Activated CD4-positive, alpha-beta memory T cell treated with anti-CD3 and anti-CD28 coated beads, Interleukin-2, amount 10 ng/mL, durations not matched to agents 7 days and 5 days (primary cell): ENCODE data around the gene TRPV2. TPM values are rescaled to one million over a fixed set of nuclear protein-coding genes. Genes with fewer than 3 reads are reported as not detected.

Experiments used
- CTCF ChIA-PET: fragments of 350-600 bp; sonication (Branson Sonifier 250); formaldehyde crosslinking; loops from one replicate; lab custom pipeline; 2021; ENCODE audit warnings: antibody characterized with exemption, inconsistent platforms; lab: Charles Lee
- POLR2A ChIA-PET: fragments of 350-600 bp; sonication (Branson Sonifier 250); formaldehyde crosslinking; loops from one replicate; lab custom pipeline; 2021; ENCODE audit warnings: antibody characterized with exemption; lab: Charles Lee
- DNase-seq: peaks from one replicate; pipeline ENCODE4 v3.0.0-alpha.2; 2020
- H3K27ac Mint-ChIP-seq: one replicate; pipeline ENCODE4 v1.8.0; 2021; ENCODE audit warnings: mild to moderate bottlenecking, mixed read lengths
- H3K27me3 Mint-ChIP-seq: one replicate; pipeline ENCODE4 v1.8.0; 2021; ENCODE audit warnings: mixed read lengths
- H3K36me3 Mint-ChIP-seq: one replicate; pipeline ENCODE4 v1.8.0; 2021; ENCODE audit warnings: low read depth, mixed read lengths
- H3K4me1 Mint-ChIP-seq: one replicate; pipeline ENCODE4 v1.8.0; 2021; ENCODE audit warnings: mixed read lengths
- H3K4me3 Mint-ChIP-seq: one replicate; pipeline ENCODE4 v1.8.0; 2021; ENCODE audit warnings: mild to moderate bottlenecking, mixed read lengths
- H3K9me3 Mint-ChIP-seq: one replicate; pipeline ENCODE4 v1.8.0; 2021; ENCODE audit warnings: mixed read lengths
- total RNA-seq, 2 experiments: library from RNA; stranded (reverse); gene quantifications; one replicate each; pipeline ENCODE4 v1.2.3, GENCODE V29; 2021

Gene TRPV2
- total RNA-seq, 2 experiments from 2014 or later = 131 to 142 TPM

DNA sequence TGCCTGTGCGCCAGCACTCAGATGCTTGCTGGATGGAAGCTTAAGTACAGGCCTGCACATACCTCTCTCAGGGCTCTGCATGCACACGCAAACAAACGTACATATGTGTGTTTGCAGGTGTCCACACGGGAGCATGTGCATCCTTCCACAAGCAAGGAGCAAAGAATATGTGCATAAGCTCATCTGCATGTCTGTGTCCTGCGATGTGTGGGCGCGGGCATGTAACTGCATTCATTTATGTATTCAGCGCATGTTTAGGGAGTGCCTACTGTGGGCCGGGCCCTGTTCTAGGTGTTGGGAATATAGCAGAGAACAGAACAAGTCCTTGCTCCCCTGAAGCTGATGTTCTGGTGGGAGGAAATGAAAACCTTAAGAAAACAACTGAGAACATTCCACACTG is 13.7 kb downstream of the TRPV2 start:
- Mint-ChIP-seq H3K27ac (no peak overlapping the region), H3K36me3 (peaks cover 57% of the 10 kb centered on the region), H3K4me3 (no peak overlapping the region), H3K4me1 (no peaks in the 10 kb centered on the region), H3K9me3 (no peaks in the 10 kb centered on the region), H3K27me3 (no peaks in the 10 kb centered on the region)
- CTCF ChIA-PET = interaction anchor here (0.7 to 3.5 kb wide), 2 partner anchors 9 to 48 kb away, joined by 3 to 20 read pairs; partner anchors contain the start of gene UBB
- POLR2A ChIA-PET = interaction anchor here (5.2 to 6.9 kb wide), 2 partner anchors 9 to 13 kb away, joined by 27 to 53 read pairs; partner anchors contain the start of gene TRPV2
- DNase-seq = no peak

DNA sequence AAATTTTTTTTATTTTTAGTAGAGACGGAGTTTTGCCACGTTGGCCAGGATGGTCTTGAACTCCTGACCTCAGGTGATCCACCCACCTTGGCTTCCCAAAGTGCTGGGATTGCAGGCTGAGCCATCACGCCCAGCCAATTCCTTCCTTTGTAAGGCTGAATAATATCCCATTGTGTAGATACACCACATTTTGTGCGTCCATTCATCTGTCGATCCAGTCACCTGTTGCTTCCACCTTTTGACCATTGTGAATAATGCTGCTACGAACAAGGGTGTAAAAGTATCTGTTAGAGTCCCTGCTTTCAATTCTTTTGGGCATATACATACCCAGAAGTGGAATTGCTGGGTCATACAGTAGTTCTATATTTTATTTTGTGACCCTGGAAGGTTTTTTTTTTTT is 15.3 kb downstream of the TRPV2 start:
- no peaks in the 10 kb centered on the region for H3K27me3 Mint-ChIP-seq
- peaks cover 58% of the 10 kb centered on the region for H3K36me3 Mint-ChIP-seq
- no peaks in the 10 kb centered on the region for H3K9me3 Mint-ChIP-seq
- DNase-seq = no peak
- H3K4me3 Mint-ChIP-seq = no peak overlapping the region
- CTCF ChIA-PET = interaction anchor here (1.0 to 3.5 kb wide), 2 partner anchors 7 to 91 kb away, joined by 4 to 20 read pairs; no protein-coding TSS in a partner anchor
- POLR2A ChIA-PET = interaction anchor here (5.2 to 6.9 kb wide), 2 partner anchors 8 to 14 kb away, joined by 27 to 53 read pairs; partner anchors contain the start of gene TRPV2
- H3K27ac Mint-ChIP-seq = no peak overlapping the region
- peaks cover 2% of the 10 kb centered on the region for H3K4me1 Mint-ChIP-seq

DNA sequence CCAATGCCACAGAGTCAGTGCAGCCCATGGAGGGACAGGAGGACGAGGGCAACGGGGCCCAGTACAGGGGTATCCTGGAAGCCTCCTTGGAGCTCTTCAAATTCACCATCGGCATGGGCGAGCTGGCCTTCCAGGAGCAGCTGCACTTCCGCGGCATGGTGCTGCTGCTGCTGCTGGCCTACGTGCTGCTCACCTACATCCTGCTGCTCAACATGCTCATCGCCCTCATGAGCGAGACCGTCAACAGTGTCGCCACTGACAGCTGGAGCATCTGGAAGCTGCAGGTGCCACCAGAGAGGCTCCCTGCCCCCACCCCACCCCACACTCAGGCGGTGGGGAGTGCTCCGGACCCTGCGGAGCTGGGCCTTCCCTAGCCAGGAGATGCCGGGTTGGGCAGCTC is 16.6 kb downstream of the TRPV2 start:
- POLR2A ChIA-PET = interaction anchor here (5.2 kb wide), 1 partner anchor 16 kb away, joined by 27 read pairs; the partner anchor contains the start of gene TRPV2
- CTCF ChIA-PET = interaction anchor here (0.6 to 1.2 kb wide), 3 partner anchors 51 to 89 kb away, joined by 3 to 7 read pairs (median 3); partner anchors contain the start of gene UBB
- Mint-ChIP-seq H3K9me3 (no peaks in the 10 kb centered on the region), H3K36me3 (peaks cover 52% of the 10 kb centered on the region), H3K4me1 (peaks cover 5% of the 10 kb centered on the region), H3K27ac (no peak overlapping the region), H3K4me3 (no peak overlapping the region), H3K27me3 (no peaks in the 10 kb centered on the region)
- DNase-seq = no peak

DNA sequence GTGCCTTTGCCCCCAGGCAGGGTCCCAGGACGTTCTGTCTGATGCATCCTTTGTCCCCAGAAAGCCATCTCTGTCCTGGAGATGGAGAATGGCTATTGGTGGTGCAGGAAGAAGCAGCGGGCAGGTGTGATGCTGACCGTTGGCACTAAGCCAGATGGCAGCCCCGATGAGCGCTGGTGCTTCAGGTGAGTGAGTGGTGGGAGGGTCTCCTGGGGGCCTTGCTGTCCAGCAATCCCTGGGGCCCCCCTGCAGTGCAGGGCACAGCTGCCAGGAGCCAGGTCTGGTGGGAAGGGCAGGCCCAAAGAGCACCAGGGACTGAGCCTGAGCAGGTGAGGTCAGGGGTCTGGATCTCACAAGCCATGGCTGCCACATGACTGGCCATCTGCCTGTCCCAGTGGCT is 18.1 kb downstream of the TRPV2 start:
- POLR2A ChIA-PET = no interaction called here
- peaks cover 15% of the 10 kb centered on the region for H3K4me1 Mint-ChIP-seq

DNA sequence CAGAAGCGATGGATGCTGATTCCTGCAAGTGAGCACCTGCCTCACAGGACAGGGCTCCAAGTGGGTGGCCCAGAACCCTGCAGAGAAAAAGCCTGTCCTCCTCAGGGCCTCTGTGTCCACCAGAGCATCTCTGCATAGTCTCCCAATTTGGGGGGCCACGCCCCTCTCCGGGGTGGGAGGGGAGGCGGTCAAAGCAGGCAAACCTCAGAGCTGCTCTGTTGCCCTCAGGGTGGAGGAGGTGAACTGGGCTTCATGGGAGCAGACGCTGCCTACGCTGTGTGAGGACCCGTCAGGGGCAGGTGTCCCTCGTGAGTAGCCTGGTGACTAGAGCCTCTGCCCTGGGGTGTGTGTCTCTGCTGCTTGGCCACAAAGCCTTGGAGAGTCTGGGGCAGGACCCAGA is 19.3 kb downstream of the TRPV2 start:
- DNase-seq = no peak
- Mint-ChIP-seq H3K36me3 (peaks cover 56% of the 10 kb centered on the region), H3K9me3 (no peaks in the 10 kb centered on the region), H3K4me1 (peaks cover 15% of the 10 kb centered on the region), H3K27ac (no peak overlapping the region), H3K4me3 (no peak overlapping the region), H3K27me3 (no peaks in the 10 kb centered on the region)
- CTCF ChIA-PET = no interaction called here
- POLR2A ChIA-PET = interaction anchor here (2.9 kb wide), 1 partner anchor 19 kb away, joined by 13 read pairs; the partner anchor contains the start of gene TRPV2

More for the DNA sequence above, 18.1 kb downstream of the TRPV2 start:
- Mint-ChIP-seq H3K4me3 (no peak overlapping the region), H3K27me3 (no peaks in the 10 kb centered on the region), H3K27ac (no peak overlapping the region), H3K9me3 (no peaks in the 10 kb centered on the region), H3K36me3 (peaks cover 58% of the 10 kb centered on the region)
- DNase-seq = no peak
- CTCF ChIA-PET = interaction anchor here (0.6 to 1.2 kb wide), 2 partner anchors 87 to 88 kb away, joined by 3 to 6 read pairs; no protein-coding TSS in a partner anchor

- Mint-ChIP-seq H3K36me3 (peaks cover 61% of the 10 kb centered on the region), H3K9me3 (no peaks in the 10 kb centered on the region), H3K4me1 (peaks cover 27% of the 10 kb centered on the region), H3K27me3 (no peaks in the 10 kb centered on the region), H3K4me3 (no peak overlapping the region), H3K27ac (no peak overlapping the region)
- DNase-seq = no peak
- ChIA-PET POLR2A (interaction anchor here (1.1 to 6.0 kb wide), 4 partner anchors 9 to 55 kb away, joined by 3 to 55 read pairs (median 33); partner anchors contain the start of genes TRPV2 and UBB), CTCF (no interaction called here)
These were observed 20.8 kb downstream of the TRPV2 start for GRCh38 chr17:16435925-16436886.

- POLR2A ChIA-PET = interaction anchor here (2.9 to 6.0 kb wide), 3 partner anchors 9 to 56 kb away, joined by 13 to 55 read pairs (median 53); partner anchors contain the start of genes TRPV2 and UBB
- DNase-seq = no peak
- H3K9me3 Mint-ChIP-seq = no peaks in the 10 kb centered on the region
- H3K27ac Mint-ChIP-seq = peak overlapping the region; percentile 35
- peaks cover 35% of the 10 kb centered on the region for H3K4me1 Mint-ChIP-seq
- CTCF ChIA-PET = interaction anchor here (2.2 kb wide), 1 partner anchor 8 kb away, joined by 20 read pairs; no protein-coding TSS in a partner anchor
- no peak overlapping the region for H3K4me3 Mint-ChIP-seq
- peaks cover 62% of the 10 kb centered on the region for H3K36me3 Mint-ChIP-seq
- H3K27me3 Mint-ChIP-seq = no peaks in the 10 kb centered on the region
These were observed 21.7 kb downstream of the TRPV2 start for GRCh38 chr17:16437083-16437482.

DNA sequence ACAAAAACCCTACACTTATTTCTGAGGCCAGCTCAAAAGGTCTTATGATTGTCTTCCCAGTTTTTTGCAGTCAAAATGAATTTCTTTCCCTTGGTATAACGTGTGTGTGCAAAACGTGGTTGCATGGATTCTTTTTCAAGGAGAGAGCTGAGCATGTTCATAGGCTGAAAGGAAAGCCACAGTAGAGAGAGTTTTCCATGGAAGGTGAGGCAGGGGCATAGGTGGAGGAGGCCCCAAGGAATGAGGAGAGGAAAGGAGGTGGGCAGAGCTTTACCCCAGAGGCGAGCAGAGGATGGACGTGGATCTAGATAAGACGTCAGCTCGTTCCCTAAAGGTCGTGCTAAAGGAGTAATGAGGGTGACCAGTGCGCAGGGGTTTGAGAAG is 22.8 kb downstream of the TRPV2 start:
- DNase-seq = no peak
- CTCF ChIA-PET = interaction anchor here (0.7 to 2.9 kb wide), 13 partner anchors 9 to 98 kb away, joined by 3 to 30 read pairs (median 4); partner anchors contain the start of genes CENPV, TRPV2 and UBB
- Mint-ChIP-seq H3K9me3 (no peaks in the 10 kb centered on the region), H3K27ac (peak overlapping the region; percentile 97), H3K27me3 (no peaks in the 10 kb centered on the region), H3K4me3 (peak overlapping the region; percentile 98), H3K4me1 (peaks cover 46% of the 10 kb centered on the region), H3K36me3 (peaks cover 65% of the 10 kb centered on the region)
- POLR2A ChIA-PET = interaction anchor here (0.6 to 7.0 kb wide), 16 partner anchors 9 to 224 kb away, joined by 3 to 137 read pairs (median 4); partner anchors contain the start of genes NCOR1, TRPV2 and UBB

- Mint-ChIP-seq H3K4me1 (peaks cover 47% of the 10 kb centered on the region), H3K4me3 (peak overlapping the region; percentile 98), H3K27me3 (no peaks in the 10 kb centered on the region), H3K36me3 (peaks cover 64% of the 10 kb centered on the region), H3K27ac (peak overlapping the region; percentile 97), H3K9me3 (no peaks in the 10 kb centered on the region)
- ChIA-PET CTCF (interaction anchor here (0.7 to 2.9 kb wide), 13 partner anchors 10 to 97 kb away, joined by 3 to 30 read pairs (median 4); partner anchors contain the start of genes CENPV, TRPV2 and UBB), POLR2A (interaction anchor here (0.6 to 7.0 kb wide), 18 partner anchors 9 to 224 kb away, joined by 3 to 137 read pairs (median 4); partner anchors contain the start of genes CENPV, NCOR1, PIGL and TRPV2)
- DNase-seq = peak; percentile 95
These were observed 23.4 kb downstream of the TRPV2 start for GRCh38 chr17:16438557-16439302.

GRCh38 chr17:16439303-16439791 is 24.0 kb downstream of the TRPV2 start:
- H3K9me3 Mint-ChIP-seq = no peaks in the 10 kb centered on the region
- H3K27me3 Mint-ChIP-seq = no peaks in the 10 kb centered on the region
- peak; percentile 46 for DNase-seq
- H3K27ac Mint-ChIP-seq = peak overlapping the region; percentile 97
- H3K4me3 Mint-ChIP-seq = peak overlapping the region; percentile 98
- CTCF ChIA-PET = interaction anchor here (1.2 to 2.9 kb wide), 3 partner anchors 24 to 82 kb away, joined by 4 to 30 read pairs (median 7); partner anchors contain the start of gene TRPV2
- POLR2A ChIA-PET = interaction anchor here (1.0 to 7.0 kb wide), 13 partner anchors 8 to 225 kb away, joined by 3 to 137 read pairs (median 5); partner anchors contain the start of genes CENPV, NCOR1, PIGL and TRPV2
- H3K36me3 Mint-ChIP-seq = peaks cover 71% of the 10 kb centered on the region
- peaks cover 52% of the 10 kb centered on the region for H3K4me1 Mint-ChIP-seq

- peak overlapping the region; percentile 98 for H3K4me3 Mint-ChIP-seq
- ChIA-PET CTCF (interaction anchor here (0.6 to 2.9 kb wide), 6 partner anchors 12 to 1173 kb away, joined by 3 to 30 read pairs (median 9); partner anchors contain the start of genes CCDC144A and TRPV2), POLR2A (interaction anchor here (1.0 to 7.0 kb wide), 10 partner anchors 12 to 225 kb away, joined by 3 to 137 read pairs (median 9); partner anchors contain the start of genes NCOR1, PIGL, TRPV2 and UBB)
- peak; percentile 47 for DNase-seq
- H3K4me1 Mint-ChIP-seq = peaks cover 53% of the 10 kb centered on the region
- H3K36me3 Mint-ChIP-seq = peaks cover 73% of the 10 kb centered on the region
- H3K27ac Mint-ChIP-seq = peak overlapping the region; percentile 97
- no peaks in the 10 kb centered on the region for H3K9me3 Mint-ChIP-seq
- H3K27me3 Mint-ChIP-seq = no peaks in the 10 kb centered on the region
These were observed 24.5 kb downstream of the TRPV2 start for GRCh38 chr17:16439811-16440351.
